GM13977 (cell line): ENCODE results near the gene GCM1.

Source experiments
- DNase-seq: peaks from one replicate; pipeline ENCODE4 v3.0.0; 2012; ENCODE audit warnings: low spot score
- in situ Hi-C: fragments of 300-500 bp; cut with MboI; formaldehyde crosslinking; loops from one replicate; pipeline ENCODE4 v1.12.0; 2022; ENCODE audit warnings: low sequenced_read_pairs, low pct_unique_long_range_greater_than_20kb, mixed read lengths, inconsistent platforms; ENCODE audit not compliant: unreplicated experiment
- TF ChIP-seq, protein P1 (sequence below): IDR thresholded peaks from 2 replicates; pipeline ENCODE4 v1.5.1; 2012; ENCODE audit warnings: mild to moderate bottlenecking, control low read depth; ENCODE audit not compliant: insufficient read depth; ENCODE audit errors: extremely low read depth, missing control alignments

GCM1 gene

GRCh38 chr6:53113742-53114141, 34.9 kb downstream of the GCM1 start:
- DNase-seq: no peak
- TF ChIP-seq, protein P1, sequence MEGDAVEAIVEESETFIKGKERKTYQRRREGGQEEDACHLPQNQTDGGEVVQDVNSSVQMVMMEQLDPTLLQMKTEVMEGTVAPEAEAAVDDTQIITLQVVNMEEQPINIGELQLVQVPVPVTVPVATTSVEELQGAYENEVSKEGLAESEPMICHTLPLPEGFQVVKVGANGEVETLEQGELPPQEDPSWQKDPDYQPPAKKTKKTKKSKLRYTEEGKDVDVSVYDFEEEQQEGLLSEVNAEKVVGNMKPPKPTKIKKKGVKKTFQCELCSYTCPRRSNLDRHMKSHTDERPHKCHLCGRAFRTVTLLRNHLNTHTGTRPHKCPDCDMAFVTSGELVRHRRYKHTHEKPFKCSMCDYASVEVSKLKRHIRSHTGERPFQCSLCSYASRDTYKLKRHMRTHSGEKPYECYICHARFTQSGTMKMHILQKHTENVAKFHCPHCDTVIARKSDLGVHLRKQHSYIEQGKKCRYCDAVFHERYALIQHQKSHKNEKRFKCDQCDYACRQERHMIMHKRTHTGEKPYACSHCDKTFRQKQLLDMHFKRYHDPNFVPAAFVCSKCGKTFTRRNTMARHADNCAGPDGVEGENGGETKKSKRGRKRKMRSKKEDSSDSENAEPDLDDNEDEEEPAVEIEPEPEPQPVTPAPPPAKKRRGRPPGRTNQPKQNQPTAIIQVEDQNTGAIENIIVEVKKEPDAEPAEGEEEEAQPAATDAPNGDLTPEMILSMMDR: no peak
- in situ Hi-C loops: no loop called here

DNA sequence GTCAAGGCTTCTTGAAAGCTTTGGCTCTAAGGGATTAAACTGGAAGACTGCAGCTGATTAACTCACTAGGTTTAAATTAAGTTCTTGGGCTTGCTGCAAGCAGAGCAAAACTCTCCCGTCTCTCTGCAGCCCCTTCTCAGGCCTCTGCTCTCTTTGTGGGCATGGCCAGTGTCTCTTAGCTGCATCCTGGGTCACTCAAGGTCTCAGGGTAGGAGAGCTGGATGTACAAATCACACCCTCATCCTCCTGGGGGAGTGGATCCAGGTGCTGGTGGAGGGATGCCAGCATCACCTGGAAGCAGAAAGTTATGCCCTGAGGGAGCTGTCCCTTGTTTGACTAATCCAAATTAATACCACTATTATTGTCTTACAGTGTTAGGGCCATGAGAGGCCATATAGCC, 35.8 kb downstream of the GCM1 start:
- in situ Hi-C loops: no loop called here
- TF ChIP-seq, protein P1: no peak
- no peak for DNase-seq

GRCh38 chr6:53112404-53112803, 36.2 kb downstream of the GCM1 start:
- in situ Hi-C loops: no loop called here
- no peak for DNase-seq
- TF ChIP-seq, protein P1: no peak

- in situ Hi-C loops: no loop called here
- TF ChIP-seq, protein P1: no peak
- no peak for DNase-seq
Measured at GRCh38 chr6:53111865-53112264, 36.8 kb downstream of the GCM1 start.

DNA sequence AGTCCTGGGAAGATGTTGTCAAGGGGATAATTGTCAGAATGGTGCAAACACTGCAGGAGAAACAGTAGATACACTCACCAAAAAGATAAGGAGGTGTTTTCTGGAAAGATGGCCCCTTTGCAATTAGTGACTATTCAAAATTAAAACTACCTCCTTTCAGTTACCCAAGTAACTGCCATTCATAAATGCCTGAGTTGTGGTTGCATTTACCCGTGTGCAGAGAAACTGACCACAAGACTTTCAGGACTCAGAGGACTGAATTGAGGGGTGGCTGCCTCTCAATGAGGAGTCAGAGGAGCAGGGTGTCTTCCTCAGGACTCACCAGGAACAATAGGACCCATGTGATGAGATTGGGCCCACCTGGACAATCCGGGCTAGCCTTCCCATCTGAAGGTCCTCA, 39.0 kb downstream of the GCM1 start:
- in situ Hi-C loops: no loop called here
- DNase-seq: no peak
- TF ChIP-seq, protein P1: no peak

DNA sequence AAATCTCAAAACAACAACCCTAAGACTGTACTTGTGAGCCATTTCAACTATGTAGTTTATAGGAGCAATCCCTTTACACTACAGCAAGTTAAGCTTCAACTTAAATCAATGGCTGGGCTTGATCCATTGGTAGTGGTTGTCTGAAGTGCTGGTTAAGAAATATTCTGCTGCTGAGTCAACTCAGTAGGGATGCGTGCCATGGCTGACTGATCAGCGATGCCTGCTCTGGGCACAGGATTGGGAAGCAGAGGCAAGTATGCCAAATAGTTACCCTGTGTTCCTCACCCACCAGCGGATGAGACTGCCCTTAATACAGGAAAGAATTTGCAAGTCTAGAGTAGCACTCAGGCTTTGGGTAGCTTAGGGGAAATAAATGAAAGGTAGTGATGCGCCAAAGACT, 41.5 kb downstream of the GCM1 start:
- TF ChIP-seq, protein P1: no peak
- DNase-seq: no peak
- in situ Hi-C loops: no loop called here

DNA sequence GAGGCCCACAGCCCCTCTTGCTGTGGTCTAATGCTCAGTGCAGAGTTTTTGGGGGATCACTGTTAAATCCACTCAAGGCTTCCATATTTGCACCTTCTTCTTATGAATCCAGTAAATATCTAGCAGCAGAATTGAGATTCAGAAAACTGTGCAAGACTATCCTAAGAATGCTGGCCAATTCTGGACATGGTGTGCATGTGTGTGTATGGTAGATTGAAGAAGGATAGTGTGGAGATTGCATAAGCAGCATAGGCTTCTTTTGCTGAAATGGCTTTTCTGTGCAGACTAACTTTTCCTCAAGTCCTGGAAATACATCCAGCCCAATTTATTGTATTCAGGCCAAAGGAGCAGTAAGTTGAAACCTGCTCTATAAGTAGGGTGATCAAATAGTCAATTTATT, 43.7 kb downstream of the GCM1 start:
- in situ Hi-C loops: no loop called here
- TF ChIP-seq, protein P1: no peak

More for the DNA sequence above, 43.7 kb downstream of the GCM1 start:
- DNase-seq: no peak
